Measurements from ENCODE around the gene NDFIP2.

Gene NDFIP2

GRCh38 chr13:79492918-79493594, 12.1 kb downstream of the NDFIP2 start:
- Histone ChIP-seq H3K9me3 (ENCODE audit: insufficient read depth, low read depth, low read length) (no peaks in the 10 kb centered on the region), H3K27me3 (ENCODE audit: insufficient read depth, low read length, poor library complexity, severe bottlenecking) (no peaks in the 10 kb centered on the region), H3K9ac (ENCODE audit: low read depth, low read length, poor library complexity, severe bottlenecking) (no peak overlapping the region), H3K4me3 (ENCODE audit: low read length, poor library complexity, severe bottlenecking) (no peak overlapping the region), H3K4me2 (ENCODE audit: low read depth, low read length, poor library complexity, severe bottlenecking) (no peak overlapping the region), H3F3A (ENCODE audit: low read depth) (no peaks in the 10 kb centered on the region), H3K4me1 (ENCODE audit: insufficient read depth, low read length, poor library complexity, severe bottlenecking) (peaks cover 32% of the 10 kb centered on the region), H3K79me2 (ENCODE audit: insufficient read depth, low read length) (no peaks in the 10 kb centered on the region), H3K9me2 (replicated peaks; ENCODE audit: low read depth, low read length) (no peaks in the 10 kb centered on the region), H4K20me1 (ENCODE audit: insufficient read depth, low read length, poor library complexity, severe bottlenecking) (no peaks in the 10 kb centered on the region), H3K36me3 (ENCODE audit: insufficient read depth, low read length) (no peaks in the 10 kb centered on the region), H2AFZ (ENCODE audit: low read length) (no peak overlapping the region)
- TF ChIP-seq CTCF (conservative IDR thresholded peaks at IDR 0.05; ENCODE audit: low read length) (no peak), EZH2phosphoT487 (IDR thresholded peaks at IDR 0.05; ENCODE audit: borderline replicate concordance) (no peak)

GRCh38 chr13:79496188-79496587, 15.2 kb downstream of the NDFIP2 start:
- peak overlapping the region; percentile 28 for H3K4me2 ChIP-seq (ENCODE audit: low read depth, low read length, poor library complexity, severe bottlenecking)
- H3K36me3 ChIP-seq (ENCODE audit: insufficient read depth, low read length): no peaks in the 10 kb centered on the region
- no peak overlapping the region for H3K4me3 ChIP-seq (ENCODE audit: low read length, poor library complexity, severe bottlenecking)
- no peak for TF ChIP-seq CTCF (conservative IDR thresholded peaks at IDR 0.05; ENCODE audit: low read length)
- no peak for TF ChIP-seq EZH2phosphoT487 (IDR thresholded peaks at IDR 0.05; ENCODE audit: borderline replicate concordance)
- H3K79me2 ChIP-seq (ENCODE audit: insufficient read depth, low read length): no peaks in the 10 kb centered on the region
- H3F3A ChIP-seq (ENCODE audit: low read depth): no peaks in the 10 kb centered on the region
- no peaks in the 10 kb centered on the region for H4K20me1 ChIP-seq (ENCODE audit: insufficient read depth, low read length, poor library complexity, severe bottlenecking)
- no peaks in the 10 kb centered on the region for H3K9me2 ChIP-seq (replicated peaks; ENCODE audit: low read depth, low read length)
- no peaks in the 10 kb centered on the region for H3K9me3 ChIP-seq (ENCODE audit: insufficient read depth, low read depth, low read length)
- no peaks in the 10 kb centered on the region for H3K27me3 ChIP-seq (ENCODE audit: insufficient read depth, low read length, poor library complexity, severe bottlenecking)
- no peak overlapping the region; the same call in 1 of the 2 replicates for H2AFZ ChIP-seq (ENCODE audit: low read length)
- peaks cover 32% of the 10 kb centered on the region for H3K4me1 ChIP-seq (ENCODE audit: insufficient read depth, low read length, poor library complexity, severe bottlenecking)
- H3K9ac ChIP-seq (ENCODE audit: low read depth, low read length, poor library complexity, severe bottlenecking): no peak overlapping the region

GRCh38 chr13:79497064-79497463, 16.1 kb downstream of the NDFIP2 start:
- TF ChIP-seq EZH2phosphoT487 (IDR thresholded peaks at IDR 0.05; ENCODE audit: borderline replicate concordance) (no peak), CTCF (conservative IDR thresholded peaks at IDR 0.05; ENCODE audit: low read length) (no peak)
- Histone ChIP-seq H3K36me3 (ENCODE audit: insufficient read depth, low read length) (no peaks in the 10 kb centered on the region), H3K27me3 (ENCODE audit: insufficient read depth, low read length, poor library complexity, severe bottlenecking) (no peaks in the 10 kb centered on the region), H2AFZ (ENCODE audit: low read length) (peak overlapping the region; percentile 20; the same call in 1 of the 2 replicates), H3K9ac (ENCODE audit: low read depth, low read length, poor library complexity, severe bottlenecking) (no peak overlapping the region), H3F3A (ENCODE audit: low read depth) (no peaks in the 10 kb centered on the region), H3K9me3 (ENCODE audit: insufficient read depth, low read depth, low read length) (no peaks in the 10 kb centered on the region), H3K9me2 (replicated peaks; ENCODE audit: low read depth, low read length) (no peaks in the 10 kb centered on the region), H3K79me2 (ENCODE audit: insufficient read depth, low read length) (no peaks in the 10 kb centered on the region), H4K20me1 (ENCODE audit: insufficient read depth, low read length, poor library complexity, severe bottlenecking) (no peaks in the 10 kb centered on the region), H3K4me1 (ENCODE audit: insufficient read depth, low read length, poor library complexity, severe bottlenecking) (peaks cover 29% of the 10 kb centered on the region), H3K4me3 (ENCODE audit: low read length, poor library complexity, severe bottlenecking) (no peak overlapping the region), H3K4me2 (ENCODE audit: low read depth, low read length, poor library complexity, severe bottlenecking) (no peak overlapping the region)

Measured in Loucy (cell line).